HG03108 (cell line): Measurements from ENCODE around the gene ROR2.

Source experiments
- ATAC-seq: cut with Tn5 transposase; IDR thresholded peaks from one replicate; pipeline ENCODE4 v1.9.1; 2021; ENCODE audit warnings: moderate library complexity; ENCODE audit not compliant: unreplicated experiment

ROR2 gene

DNA sequence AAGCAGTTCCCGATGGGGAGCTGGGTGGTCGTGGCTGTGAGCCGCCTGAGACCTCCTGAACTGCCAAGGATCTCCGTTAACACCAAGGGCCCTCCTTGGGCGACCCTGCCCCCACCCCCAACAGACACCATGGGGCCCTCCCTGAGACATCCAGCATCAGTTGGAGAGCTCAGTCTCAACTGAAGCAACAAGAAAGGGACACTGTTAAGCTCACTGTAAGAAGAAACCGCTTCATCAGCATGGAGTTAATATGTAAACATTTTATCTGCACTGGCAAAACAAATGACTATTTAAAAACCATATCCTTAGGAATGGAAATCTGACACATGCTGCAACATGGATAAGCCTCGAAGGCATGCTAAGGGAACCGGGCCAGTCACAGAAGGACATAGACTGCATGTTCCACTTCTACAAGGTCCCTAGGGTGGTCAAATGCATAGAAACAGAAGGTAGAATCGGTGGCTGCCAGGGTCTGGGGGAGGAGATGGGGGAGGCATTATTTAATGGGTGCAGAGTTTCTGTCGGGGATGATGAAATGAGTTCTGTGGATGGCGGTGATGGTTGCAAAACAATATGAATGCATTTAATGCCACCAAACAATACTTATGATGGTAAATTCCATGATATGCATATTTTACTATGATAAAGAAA lies 47.4 kb downstream of the ROR2 start:
- no peak for ATAC-seq

DNA sequence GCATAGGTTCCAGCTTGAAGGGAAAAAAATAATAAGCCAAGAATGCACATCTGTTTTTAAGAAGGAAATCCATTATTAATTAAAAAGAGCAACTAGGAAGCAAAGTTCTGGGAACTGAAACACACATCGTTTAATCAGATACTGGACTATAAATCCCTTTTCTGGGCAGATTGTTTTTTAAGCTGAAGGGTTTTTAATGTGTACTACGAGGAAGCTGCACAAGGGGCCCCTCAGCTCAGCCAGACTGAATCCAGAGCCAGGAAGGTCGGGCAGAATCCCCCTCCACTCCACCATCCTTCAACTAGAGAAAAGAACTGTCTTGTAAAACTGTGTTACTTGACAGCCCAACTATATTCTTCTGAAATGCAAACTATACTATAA lies 49.2 kb downstream of the ROR2 start:
- no peak for ATAC-seq

DNA sequence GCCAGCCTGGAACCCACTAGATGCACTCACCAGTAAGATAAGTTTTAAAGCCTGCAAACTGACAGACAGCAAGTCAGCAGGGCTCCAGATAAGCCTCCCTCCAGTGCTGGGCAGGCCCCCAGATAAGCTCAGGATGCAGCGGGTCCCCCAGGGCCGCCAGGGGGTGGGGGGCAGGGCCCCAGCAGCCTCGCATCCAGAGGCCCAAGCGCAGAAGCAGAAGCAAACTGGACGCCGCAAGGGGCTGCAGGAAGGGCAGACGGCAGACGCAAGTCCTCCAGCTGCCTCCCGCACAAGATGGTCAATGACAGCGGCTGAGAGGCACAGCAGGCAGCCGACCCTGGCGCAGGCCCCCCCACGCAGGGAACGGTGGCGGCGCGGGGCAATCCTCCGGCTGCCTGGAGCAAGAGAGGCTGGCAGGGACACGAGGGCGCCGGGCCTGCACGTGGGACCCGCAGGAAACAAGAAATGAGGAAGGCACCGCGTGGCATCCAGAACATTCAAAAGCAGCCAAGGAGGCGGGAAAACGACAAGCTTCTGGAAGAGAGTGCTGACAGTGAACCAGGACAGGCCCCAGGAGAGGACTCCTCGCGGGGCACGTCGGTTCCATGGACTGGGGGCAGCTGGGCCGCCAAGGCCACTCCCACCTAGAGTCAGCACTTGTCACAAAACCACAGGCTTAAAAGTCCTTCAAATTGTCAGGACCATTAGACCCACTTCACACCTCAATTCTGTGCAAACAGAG lies 49.8 kb downstream of the ROR2 start:
- no peak for ATAC-seq

DNA sequence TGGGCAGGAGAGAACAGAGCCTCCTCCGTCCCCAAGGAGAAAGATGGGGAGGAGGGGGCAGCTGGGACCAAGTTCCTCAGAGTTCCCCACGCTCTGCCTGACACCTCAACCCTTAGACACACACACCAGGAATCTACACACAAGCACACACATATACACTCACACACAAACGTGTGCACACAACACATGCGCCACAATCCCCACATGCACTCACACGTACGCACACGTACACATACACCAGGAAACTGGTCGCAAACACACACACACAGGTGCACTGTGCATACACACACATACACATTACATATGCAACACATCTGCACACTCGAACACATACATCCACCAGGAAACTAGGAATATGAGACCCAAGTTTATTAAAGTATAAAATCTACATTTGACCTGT lies 50.4 kb downstream of the ROR2 start:
- no peak for ATAC-seq

DNA sequence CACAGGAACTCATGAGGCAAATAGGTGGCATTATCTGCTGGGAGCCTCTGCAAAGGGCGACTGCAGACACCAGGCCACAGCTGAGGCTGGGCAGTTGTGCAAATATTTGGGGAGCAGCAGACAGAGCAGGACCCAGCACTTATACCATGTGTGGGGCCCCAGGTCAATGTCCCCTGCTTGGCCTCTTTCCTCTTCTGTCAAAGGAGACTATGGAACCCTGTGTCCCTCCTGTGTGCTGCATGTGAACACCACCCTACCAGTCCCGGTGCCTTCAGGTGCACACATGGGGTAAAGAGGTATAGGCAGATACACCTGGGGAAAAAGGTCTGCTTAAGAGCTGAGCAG lies 50.8 kb downstream of the ROR2 start:
- no peak for ATAC-seq

DNA sequence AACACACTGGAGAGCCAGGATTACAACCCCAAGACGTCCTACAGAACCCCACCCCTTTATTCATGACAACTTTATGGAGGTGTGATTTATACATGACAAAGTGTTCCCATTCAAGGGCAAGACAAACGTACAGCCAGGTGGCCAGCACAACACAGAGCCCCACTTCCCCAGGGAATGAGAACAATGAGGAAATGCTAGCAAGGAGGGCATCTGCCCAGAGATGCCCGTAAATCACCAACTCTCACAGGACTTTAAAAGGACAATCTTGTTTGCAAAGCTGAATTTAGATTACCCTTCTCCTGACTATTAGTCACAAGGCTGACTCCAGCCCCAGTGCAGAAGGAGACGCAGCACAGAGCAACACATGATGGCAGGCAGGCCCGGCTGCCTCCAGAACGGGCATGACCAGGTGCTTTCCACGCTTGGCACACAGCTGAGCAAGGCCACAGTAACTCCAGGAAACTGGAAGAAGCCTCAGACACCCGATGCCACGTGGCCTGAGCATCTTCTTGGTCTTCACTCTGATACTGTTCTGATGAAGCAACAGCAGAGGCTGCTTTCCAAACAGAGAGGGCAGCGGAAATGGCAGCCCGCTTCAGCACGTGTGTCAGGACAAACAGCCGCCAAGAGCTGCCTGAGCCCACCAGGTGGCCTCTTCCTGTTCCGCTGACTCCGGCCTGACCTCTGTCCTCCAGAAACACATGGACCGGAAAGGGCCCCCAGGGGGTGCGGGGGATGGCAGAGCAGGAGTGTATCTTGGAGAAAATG lies 51.4 kb downstream of the ROR2 start:
- ATAC-seq, result no peak

DNA sequence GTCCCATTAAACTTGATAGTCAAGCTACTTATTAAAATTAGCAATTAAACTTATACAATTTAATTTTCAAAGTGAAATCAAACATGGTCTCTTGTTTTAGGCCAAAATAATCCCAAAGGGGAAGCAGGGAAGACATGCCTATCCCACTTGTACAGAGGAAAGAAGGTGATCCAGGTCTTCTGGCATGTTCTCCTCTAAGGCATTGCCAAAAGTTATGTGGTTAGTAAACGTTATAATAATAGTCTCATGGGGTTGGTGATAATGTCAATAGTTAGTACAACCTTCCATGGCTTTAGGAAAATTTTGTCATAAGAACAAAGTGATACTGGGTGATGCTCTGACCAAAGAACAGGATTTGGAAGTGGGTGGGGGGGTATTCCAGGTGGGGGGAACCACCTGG lies 52.8 kb downstream of the ROR2 start:
- no peak for ATAC-seq

DNA sequence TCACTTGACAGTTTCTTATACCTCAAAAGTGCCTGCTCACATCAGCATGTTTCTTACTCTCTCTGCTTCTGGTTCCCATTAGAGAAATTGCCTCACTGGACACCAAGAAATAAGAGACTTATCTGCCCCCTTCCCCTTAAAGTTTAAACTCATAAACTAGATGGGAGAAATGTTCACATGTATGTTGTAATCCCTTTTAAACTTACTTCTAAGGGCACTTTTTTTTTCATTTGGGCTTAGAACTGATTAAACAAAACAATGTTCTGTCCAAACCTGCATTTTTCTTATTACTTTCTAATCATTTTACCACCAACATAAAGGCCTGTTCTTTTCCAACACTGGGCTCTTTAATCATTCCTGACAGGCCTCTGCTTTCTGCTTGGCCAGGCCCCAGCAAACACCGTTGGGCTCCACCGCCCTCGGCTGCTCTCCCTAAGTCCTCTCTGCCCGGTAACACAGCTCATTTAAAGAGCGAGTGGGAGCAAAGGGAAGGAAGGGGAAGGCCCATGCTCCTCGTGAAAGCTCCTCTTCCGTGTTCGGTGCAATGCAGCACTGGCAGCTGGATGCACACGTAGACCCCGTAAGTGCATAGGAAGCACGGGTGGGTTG lies 53.4 kb downstream of the ROR2 start:
- ATAC-seq, result no peak

DNA sequence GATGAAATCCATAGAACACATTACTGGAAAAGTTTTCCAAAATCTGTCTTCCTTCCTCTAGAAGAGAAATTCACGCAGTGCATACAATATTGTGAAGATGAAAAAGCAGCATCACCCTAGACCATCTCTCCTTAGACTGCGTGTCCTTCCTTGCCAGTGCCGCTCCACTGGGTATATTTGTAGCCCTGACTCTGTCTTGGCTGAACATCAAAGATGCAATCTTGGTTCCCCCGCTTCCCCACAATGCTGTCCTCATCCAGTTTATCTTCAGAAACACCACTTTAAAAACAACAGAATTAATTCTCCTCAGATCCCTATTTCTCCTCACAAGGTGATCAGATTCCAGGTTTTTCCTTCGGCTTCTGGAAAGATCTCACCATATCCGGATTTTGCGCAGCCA lies 53.9 kb downstream of the ROR2 start:
- ATAC-seq, result no peak

DNA sequence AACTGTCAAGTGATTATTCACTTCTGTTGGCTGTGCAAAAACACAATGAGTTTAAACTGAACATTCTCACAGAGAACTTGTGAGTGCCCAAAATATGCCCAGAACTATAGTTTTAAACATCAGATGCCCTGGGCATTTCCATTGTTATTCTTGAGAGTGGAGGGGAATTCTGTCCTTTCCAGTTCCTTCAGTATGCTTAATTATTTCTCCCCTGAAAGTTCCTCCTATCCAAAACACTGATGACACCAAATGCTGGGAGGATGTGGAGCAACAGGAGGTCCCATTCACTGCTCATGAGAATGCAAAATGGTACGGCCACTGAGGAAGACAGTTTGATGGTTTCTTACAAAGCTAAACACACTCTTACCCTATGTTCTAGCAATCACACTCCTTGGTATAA lies 55.5 kb downstream of the ROR2 start:
- no peak for ATAC-seq

DNA sequence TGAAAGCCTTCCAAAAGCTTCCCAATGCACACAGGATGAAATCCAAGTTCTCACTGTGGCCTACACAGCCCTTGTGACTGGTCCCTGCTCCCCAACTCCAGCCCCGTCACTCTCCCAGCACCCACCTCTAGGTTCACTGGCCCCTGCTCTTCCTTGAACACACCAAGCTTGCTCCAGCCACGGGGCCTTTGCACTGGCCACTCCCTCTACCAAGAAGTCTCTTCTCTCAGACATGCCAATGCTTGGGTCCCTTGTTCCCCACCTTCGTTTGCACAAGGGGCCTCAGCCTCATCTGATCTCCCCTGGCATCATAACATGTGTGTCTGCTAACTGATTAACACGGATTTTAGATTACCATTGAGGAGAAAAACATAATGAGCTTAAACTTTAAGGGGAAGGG lies 56.0 kb downstream of the ROR2 start:
- ATAC-seq, result no peak

DNA sequence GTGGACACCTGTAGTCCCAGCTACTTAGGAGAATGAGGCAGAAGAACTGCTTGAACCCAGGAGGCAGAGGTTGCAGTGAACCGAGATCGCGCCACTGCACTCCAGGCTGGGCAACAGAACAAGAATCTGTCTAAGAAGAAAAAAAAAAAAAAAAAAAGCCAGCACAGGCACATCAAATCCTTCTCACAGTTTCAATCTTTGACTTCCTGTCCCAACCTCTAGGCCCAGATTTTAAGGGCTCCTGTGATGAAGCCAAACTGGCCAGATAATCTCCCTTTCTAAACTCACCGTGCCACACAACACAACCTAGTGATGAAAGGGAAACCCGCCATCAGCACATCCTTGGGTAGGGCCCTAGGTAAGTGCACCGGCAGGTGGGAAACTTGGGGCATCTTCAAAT lies 58.1 kb downstream of the ROR2 start:
- ATAC-seq, result no peak

DNA sequence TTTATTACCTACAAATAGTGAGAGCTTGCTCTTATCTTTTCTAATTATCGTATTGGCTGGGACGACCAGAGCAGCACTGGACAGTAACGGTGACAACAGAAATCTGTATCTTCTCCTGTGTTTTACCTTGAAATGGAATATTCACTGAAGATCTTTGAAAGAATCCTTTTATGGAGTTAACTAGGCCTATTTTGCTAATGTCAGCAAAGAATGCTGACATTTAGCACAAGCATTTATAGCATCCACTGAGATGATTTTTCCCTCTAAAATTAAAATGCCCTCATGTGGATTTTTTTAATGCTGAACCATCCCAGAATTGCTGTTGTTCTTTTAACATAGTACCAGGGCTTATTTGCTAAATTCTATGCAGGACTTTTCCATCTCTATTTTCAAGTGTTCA lies 59.4 kb downstream of the ROR2 start:
- ATAC-seq, result no peak

DNA sequence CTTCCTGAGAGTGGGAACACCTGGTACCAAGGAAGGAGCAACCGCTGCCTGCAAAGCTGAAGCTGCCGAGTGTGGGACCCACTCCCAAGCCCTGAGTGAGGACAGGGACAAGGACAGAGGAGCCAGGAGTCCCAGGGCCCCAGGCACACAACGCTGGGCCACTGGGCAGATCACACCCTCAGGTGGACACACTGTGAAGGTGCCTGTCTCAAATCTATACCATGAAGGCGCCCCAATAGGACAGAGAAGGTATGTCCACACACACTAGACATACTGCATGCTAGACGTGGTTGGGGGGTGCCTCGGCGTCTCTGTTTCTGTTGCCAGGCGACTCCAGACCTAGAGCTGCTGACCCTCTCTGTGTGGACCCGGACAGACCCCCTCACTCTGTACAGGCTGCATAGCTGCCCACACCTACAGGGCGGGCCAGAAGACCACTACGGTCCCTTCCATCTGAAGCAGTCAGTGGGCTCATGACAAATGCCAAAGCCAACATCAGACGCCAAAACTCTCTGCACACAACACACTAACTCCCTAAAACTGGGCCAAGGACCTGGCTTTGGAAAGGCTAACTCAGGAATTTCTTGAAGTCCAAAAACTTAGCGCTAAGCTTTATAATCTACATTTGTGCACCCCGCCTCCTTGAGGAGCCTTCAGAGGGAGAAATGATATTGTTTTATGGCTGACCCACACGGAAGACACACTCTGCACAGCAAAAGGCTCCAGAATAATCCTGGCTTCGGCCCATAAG lies 60.7 kb downstream of the ROR2 start:
- no peak for ATAC-seq

DNA sequence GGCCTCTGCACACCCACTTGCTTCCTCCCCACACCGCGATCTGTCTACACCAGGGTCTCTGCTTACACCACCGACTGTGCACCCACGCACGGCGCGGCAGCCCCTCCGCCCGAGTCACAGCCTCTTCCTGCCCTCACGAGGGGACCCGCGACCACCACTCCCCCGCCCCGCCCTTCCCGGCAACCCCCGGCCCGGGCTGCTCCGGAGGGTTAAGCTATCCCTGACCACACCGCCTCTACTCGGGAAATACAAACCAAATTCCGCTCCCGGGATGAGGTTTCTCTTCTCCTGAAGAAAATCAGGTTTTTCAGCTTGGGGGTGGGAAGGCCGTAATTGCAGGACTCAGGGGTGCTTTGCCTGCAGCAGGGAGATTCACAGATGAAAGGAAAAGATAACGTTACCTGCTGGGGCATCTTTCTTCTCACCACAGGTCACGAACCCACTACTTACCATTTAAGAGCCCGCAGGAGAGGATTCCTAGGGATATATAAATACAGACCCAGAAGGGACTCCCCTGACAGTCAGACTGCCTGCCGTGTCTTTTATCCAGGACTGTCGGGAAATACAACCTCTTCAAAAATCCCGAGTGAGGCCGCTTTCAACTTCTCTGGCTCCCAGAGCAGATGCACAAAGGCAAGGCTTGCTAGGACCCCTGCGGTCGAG lies 63.5 kb downstream of the ROR2 start:
- ATAC-seq, result no peak

DNA sequence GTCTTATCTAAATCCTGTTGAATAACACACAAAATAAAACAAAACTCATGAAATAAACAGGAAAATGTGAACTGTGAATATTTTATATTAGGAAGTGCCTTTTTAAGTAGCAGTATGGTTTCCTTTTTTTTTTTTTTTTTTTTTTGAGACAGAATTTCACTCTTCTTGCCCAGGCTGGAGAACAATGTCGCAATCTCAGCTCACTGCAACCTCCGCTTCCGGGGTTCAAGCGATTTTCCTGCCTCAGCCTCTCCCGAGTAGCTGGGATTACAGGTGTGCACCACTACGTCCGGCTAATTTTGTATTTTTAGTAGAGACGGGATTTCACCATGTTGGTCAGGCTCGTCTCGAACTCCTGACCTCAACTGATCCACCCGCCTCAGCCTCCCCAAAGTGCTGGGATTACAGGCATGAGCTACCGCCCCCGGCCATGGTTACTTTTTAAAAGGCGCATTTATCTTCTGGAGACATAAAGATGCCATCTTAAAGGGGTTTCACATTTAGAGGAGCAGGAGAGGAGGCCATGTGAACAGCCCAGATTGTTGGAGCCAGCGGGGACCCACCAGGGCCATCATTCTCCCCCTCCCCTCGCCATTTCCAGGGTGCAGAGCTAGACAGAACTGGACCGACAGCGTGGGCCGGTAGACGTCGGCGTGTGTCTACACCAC lies 64.1 kb downstream of the ROR2 start:
- ATAC-seq, result no peak

DNA sequence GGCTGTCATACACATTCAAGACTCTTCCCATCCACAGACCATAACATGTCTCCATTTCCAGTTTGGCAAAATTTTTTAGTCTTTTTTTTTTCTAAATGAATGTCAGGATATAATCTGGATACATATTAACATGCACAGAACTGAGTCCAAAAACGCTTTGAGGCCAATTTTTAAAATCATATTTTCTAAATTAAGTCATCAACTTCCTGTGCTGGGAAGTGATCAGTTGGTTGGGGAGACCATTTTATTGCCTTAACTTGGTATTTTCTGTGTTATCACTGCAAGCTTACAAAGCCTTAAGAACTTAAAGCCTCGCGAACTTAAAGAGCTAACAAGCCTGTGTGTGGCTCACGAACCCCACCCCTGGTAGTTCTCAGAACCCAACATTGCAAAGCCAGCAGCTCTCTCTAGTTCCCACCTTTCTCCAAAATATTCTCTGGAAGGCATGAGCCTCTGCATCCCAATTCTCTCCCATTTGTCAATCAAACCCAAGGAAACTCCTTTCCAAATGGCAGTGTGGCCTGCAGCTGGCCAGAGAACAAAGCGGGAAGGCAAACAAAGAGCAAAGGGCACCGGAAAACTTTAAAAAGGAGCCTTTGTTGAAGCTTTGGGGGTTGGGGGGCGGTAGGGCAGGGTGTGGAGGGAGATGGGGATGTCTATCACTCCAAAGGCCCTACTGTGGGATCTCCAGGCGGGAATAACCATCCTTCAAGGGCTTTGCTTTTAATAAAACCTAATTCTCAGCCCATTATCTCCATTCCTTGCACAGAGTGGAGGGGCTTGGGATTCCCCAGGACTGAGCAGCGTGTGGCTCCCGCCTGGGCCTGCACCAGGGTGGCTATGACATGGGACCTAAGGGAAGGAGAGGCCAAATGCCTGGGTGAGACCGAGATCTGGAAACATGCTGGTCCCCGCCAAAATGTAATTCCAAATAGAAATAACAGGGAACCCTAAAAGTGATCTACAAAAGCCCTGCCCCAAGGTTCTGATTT lies 65.0 kb downstream of the ROR2 start:
- no peak for ATAC-seq

DNA sequence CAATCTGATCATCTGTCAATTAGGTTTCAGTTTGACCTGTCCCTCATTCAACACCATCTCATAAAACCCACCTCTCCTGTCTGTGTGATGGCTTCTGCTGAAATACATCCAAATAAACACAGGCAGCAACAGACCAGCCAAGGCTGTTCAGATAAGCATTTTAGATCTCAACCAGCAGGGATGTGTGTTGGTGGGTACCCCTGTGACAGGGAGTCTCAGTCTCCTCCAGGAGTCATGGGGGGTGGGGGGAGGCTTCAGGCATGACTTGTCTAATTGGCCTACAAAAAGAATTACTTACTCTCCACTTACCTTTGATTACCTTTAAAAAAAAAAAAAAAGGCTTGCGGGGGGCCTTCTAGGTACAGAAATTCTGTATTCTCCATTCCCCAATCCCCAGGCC lies 65.9 kb downstream of the ROR2 start:
- no peak for ATAC-seq

DNA sequence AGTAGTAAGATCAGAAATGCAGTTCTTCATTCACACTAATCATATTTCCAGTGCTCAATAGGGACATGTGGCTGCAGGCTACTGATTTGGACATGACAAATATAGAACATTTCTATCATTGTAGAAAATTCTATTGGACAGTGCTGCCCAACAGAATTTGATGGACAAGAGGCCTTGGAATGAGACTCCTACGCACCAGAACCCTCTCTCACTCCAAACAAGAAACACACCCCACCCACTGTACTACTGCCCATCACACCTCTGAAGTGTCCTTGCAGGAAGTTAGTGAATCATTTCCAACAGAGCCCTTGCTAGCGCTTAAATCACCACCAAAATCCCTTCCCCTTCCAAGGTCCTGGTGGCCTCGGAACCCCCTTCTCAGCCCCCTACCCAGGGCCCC lies 66.5 kb downstream of the ROR2 start:
- ATAC-seq, result no peak
